Right kidney (tissue), 1 donor: ENCODE results near the gene HOXA11.

Experiments
- DNase-seq: peaks from one replicate; pipeline ENCODE4 v3.0.0-alpha.2; 2016

HOXA11 gene

DNA sequence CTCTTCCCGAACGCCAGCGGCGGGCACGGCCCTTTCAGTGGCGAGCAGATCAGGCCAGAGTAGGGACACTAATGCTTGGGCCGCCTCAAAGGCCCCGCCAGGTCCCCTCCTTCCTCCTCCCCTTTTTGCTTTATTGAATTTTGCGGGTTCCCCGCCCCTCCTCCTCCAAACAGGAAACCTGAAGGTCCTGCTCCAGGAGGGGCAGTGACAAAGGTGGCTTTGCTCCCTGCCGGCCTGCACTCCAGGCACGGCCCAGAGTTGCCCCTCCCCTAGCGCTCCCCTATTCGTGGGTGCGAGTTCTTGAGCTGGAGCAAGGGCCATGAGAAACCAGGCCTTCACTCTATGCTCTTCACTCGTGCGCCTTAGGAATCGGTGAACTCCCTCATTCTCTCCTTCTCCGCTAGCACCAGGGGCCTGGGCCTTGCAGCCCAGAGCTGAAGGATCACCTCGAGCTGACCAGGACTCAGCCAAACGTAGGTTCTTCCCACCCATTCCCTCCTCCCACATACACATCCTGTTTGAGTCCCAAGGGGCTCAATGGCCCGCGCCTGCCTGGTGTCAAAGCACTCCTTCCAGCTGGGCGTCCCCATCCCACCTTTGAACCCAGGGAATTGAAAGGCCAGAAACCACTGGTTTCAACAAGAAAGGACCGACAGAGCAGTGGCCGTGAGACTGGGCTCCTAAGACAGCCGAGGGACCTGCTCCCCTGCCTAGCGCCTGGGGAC is 36.8 kb downstream of the HOXA11 start:
- peak; percentile 82 for DNase-seq

DNA sequence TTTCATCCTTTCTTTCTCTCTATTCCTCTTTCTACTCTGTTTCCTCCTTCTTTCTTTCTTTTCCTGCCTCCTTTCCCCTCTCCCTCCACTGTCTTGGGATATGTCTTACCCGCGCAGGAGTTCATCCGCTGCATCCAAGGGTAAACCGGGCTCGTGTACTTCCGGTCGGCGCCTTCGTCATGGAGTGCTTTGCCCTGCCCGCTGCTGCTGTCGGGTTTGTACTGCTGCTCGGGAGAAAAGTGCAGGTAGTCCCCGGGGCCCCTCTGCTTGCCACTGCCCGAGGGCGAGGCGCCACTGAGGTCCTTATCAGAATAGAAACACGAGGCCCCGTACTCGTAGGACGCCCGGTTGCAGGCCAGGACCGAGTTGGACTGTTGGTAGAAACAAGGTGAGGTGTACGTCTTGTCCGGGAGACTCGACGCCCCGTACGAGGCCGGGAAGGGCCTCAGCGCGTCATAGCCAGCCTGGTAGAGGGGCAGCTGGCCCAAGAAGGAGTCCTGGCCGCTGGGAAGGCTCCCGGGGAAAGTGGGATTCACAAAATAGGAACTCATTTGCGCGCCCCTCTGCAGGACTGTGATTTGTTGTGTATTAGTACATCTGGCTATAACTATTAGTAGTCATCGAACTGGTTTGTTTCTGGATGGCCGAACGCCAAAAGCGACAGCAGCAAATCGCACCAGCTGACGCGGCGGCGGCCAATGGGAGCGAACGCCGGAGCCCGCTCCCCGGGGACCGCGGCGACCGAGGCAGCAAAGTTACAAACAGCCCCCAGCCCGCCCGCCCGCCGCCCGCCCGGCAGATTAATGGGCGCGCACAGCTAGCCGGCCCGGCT is 37.6 kb downstream of the HOXA11 start, which contains the start of gene HOXA6:
Gene HOXA6 (minus strand): TSS at position 576 of the 832 bp plus-strand sequence. CDS start 25 bp downstream, at position 551.
- DNase-seq, result peak; percentile 85

- DNase-seq, result no peak
These were observed 38.4 kb downstream of the HOXA11 start for GRCh38 chr7:27146491-27147198.

GRCh38 chr7:27145914-27146412 is 39.1 kb downstream of the HOXA11 start:
- no peak for DNase-seq

DNA sequence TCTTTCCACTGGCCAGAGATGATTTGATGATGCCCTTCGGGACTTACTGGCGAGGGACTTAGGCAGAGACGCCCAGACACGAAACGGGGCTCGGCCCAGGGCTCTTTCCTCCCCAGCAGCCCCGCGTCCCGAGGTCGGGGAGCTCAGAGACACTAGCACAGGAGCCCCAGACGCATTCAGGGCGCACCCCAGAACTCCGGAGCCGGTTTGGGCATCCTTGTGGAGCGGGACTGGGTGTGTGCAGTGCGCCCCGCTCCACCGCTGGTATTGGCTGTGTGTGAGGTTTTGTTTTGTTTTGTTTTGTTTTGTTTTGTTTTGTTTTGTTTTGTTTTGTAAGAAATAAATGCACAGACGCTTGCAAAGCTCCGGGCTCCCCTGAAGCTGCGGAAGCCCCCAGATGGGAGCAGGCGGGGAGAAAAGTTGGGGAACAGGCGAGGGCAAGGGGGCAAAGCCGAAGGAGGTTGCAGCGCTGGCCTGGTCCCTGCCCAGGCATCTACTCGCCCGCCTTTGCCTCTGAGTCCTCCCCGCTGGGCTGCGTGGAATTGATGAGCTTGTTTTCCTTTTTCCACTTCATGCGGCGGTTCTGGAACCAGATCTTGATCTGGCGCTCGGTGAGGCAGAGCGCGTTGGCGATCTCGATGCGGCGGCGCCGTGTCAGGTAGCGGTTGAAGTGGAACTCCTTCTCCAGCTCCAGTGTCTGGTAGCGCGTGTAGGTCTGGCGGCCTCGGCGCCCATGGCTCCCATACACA is 39.7 kb downstream of the HOXA11 start:
- peak; percentile 76 for DNase-seq

DNA sequence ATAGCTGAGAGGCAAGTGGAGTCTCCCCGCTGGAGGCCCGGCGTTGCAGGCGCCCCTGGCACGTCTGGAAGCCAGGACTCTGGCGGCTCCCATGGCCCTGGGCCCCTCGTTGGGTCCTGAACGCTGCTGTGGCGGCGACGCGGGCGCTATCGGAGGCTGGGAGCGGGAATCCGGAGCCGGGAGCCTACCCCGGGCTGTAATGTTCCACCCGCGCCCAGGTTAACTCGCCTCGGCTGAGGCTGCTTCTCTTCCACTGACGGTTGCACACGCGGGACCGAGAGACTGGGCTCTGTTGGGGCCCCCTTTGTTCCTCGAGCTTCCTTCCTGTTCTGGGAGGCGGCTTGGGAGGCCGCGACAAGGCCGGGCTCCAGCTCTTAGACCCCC is 40.3 kb downstream of the HOXA11 start:
- peak; percentile 79 for DNase-seq

- DNase-seq, result no peak
These were observed 40.9 kb downstream of the HOXA11 start for GRCh38 chr7:27143950-27144780.

DNA sequence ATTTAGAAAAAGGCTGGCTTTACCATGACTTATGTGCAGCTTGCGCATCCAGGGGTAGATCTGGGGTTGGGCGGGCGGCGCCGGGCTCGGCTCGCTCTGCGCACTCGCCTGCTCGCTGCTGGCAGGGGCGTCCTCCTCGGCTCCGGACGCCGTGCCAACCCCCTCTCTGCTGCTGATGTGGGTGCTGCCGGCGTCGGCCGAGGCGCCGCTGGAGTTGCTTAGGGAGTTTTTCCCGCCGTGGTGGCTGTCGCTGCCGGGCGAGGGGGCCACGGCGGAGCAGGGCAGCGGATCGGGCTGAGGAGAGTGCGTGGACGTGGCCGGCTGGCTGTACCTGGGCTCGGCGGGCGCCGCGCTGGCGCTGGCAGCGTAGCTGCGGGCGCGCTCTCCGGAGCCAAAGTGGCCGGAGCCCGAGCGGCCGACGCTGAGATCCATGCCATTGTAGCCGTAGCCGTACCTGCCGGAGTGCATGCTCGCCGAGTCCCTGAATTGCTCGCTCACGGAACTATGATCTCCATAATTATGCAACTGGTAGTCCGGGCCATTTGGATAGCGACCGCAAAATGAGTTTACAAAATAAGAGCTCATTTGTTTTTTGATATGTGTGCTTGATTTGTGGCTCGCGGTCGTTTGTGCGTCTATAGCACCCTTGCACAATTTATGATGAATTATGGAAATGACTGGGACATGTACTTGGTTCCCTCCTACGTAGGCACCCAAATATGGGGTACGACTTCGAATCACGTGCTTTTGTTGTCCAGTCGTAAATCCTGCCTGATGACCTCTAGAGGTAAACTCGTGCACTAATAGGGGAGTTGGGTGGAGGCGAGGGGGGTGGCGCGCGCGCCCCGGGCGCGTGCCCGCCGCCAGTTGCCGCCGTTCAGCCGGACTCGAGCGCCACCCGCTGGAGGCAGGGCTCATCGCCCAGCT is 41.7 kb downstream of the HOXA11 start, which contains the start of gene HOXA5:
Gene HOXA5 (minus strand): TSS at position 659 of the 927 bp plus-strand sequence. CDS start 74 bp downstream, at position 585.
- DNase-seq, result peak; percentile 90

GRCh38 chr7:27142580-27143022 is 42.4 kb downstream of the HOXA11 start:
- DNase-seq, result peak; percentile 81

DNA sequence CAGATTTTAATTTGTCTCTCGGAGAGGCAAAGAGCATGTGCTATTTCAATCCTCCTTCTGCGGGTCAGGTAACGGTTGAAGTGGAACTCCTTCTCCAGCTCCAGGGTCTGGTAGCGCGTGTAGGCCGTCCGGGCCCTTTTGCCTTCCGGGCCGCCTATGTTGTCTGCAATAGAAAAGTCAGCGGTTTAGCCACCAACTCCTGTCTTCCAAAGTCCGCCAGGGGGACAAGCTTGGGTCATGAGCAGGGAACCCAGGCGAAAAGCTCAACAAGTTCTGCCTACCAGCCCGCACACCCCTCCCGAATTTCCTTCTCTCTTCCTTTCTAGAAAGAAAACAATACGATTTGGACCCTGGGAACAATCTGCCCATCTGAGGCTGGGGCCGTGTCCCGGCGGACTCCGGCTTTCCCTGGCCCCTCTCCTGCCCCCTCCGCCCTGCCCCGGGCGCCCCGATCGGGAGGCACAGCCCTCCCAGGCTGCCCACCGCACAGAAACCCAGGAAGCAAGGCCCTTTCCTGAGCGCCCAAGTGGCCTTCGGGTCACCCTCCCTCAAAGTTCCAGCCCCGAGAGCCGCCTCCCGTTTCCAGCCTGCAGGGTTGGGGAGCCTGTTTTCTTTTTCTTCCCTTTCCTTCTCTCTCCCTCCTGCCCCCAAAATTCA is 43.0 kb downstream of the HOXA11 start:
- peak; percentile 83 for DNase-seq

- DNase-seq, result no peak
These were observed 43.7 kb downstream of the HOXA11 start for GRCh38 chr7:27141137-27141922.

GRCh38 chr7:27140126-27140857 is 44.7 kb downstream of the HOXA11 start:
- no peak for DNase-seq

DNA sequence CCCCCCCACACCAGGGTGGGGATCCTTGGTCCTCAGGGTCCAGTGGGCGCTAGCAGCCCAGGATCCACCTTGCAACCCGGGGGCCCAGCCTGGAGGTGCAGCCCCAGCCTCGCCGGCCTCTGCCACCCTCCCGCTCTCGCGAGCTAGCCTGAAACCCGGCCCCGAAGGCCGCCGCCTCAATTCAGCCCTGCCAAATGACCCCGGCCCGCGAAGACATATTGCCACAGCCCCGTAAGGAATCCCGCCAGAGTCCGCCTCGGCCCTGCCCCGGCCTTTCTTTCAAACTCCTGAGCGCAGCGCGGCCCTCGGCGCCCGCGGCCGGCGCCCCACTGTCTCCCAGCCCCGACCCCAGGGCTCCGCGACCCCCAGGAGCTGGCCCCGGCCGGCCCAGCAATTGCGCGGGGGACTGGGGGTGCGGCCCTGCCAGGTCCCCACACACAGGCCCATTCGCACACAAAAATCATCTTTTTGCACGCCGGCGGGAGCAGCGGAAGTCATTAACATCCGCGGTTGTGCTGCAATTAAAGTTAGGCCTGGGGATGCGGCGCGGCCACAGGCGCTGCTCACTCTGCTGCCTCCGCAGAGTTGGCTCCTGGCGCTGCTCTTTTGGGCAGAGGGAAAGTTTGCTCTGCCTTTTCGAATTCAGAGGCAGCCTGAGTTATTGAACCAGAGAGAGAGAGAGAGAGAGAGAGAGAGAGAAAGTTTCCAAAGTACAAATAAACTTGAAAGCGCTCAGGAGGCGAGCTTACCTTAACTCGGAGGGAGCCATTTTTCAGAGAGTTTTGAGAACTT is 45.5 kb downstream of the HOXA11 start:
- peak; percentile 88 for DNase-seq

GRCh38 chr7:27138985-27139333 is 46.1 kb downstream of the HOXA11 start:
- no peak for DNase-seq

GRCh38 chr7:27138472-27138871 is 46.6 kb downstream of the HOXA11 start:
- DNase-seq, result no peak

DNA sequence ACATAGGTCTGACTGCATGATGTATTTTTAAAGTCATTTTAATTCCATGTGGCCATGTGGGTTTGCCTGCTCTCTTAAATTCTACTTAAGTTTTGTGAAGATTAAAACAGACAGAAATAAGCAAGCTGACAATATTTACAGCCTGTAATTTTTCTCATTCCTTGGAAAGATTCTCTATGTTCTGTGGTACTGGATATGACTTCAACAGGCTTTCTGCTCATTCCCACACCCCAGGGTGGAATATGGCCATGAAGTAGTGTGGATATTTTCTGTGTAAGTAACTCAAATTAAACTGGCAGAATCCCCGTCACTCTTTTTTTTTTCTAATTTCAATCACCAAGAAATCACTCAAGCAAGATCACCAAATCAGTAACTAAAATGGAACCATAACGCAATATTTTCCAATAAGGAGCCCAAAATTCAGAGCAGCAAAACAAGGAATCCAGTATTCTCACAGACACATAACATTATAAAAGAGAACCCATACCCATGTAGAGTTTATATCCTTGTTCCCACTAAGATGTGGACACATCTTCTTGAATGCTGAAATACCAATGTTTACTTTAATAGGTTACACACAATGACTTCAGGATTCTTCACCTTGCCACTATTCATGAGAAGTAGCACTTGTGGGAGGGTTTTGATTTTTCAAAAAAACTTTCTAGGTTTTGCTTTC is 47.3 kb downstream of the HOXA11 start:
- DNase-seq, result no peak
